ENCODE results near the gene URAD.

URAD gene

GRCh38 chr13:27980280-27980998, 8.1 kb downstream of the URAD start:
- DNase-seq (ENCODE audit: low spot score), result no peak
- no peak for TF ChIP-seq CTCF (IDR thresholded peaks at IDR 0.05)
- Histone ChIP-seq H3K27ac (no peak overlapping the region), H3K4me3 (peak overlapping the region; percentile 29)

GRCh38 chr13:27979765-27980279, 8.7 kb downstream of the URAD start:
- DNase-seq (ENCODE audit: low spot score), result no peak
- peak overlapping the region; percentile 29 for H3K4me3 ChIP-seq
- H3K27ac ChIP-seq, result no peak overlapping the region
- no peak for TF ChIP-seq CTCF (IDR thresholded peaks at IDR 0.05)

- Histone ChIP-seq H3K4me3 (peak overlapping the region; percentile 29), H3K27ac (no peak overlapping the region)
- TF ChIP-seq CTCF (IDR thresholded peaks at IDR 0.05), result no peak
- no peak for DNase-seq (ENCODE audit: low spot score)
Observed at GRCh38 chr13:27979001-27979643, 9.4 kb downstream of the URAD start.

DNA sequence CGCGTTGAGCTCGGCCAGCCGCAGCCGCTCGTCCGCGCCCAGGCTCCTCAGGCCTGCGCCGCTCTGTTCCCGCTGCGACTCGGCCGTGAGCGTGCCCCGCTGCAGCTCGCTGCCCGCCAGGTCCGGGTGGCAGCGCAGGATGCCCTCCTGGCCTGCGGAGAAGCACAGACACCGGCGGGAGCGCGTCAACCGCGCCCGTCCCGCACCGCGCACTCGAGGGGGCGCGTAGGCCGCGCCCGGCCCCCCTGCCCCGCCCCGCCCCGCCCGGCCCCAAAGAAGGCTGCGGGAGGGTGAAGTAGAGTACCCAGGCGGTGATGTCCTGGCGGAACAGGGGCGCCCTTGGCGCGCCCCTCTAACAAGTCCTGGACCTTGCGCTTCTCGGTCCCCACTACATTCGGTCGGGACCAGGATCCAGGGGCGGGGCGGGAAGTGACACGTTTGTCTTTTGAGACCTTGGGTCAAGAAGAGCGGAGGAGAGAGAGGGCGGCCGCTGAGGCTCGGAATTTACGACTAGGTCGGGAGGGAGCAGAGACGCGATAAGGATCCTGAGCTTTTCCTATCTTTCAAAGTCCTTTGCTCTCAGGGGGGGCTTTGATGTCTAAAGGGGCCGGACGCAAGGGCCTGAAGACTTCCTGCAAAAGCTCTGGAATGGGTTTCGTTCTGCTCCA, 10.1 kb downstream of the URAD start:
- H3K4me3 ChIP-seq, result peak overlapping the region; percentile 30

DNA sequence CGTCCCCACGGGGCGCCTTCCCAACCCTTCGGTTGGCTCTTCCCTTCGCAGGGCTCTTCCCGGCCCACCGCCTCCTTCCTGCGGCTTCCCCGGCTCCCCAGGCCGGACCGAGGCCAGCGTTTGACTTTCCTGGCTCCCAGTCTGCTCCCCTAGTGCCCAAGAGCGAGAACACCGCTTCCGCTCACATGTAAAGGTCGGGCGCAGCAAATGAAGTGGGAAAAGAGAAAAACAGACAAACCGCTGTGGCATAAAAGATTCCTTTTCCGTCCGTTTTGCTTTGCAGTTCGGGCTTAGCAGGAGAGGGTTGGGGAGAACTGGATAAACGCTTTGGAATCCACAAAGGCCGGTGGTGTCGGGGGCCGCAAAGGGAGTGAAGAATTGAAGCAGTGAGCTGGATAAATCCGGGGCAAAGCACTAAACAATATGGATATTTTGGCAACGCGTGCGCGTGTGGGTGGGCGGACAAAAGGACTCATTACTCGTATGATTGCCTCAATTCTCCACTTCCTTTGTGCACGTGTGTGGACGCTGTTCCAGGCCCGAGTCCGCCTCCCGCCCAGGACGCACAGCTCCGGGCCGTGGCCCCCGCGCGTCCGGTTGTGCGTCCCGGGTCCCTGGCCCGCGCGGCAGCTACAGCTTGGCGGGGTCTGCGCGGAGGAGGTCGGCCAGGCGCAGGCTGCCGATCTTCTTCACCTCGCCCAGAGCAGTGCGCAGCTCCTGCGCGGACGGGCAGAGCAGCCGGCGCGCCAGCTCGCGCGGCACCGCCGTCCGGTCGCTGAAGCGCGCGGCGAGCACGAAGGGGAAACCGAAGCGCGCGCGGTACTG, 10.8 kb downstream of the URAD start:
- Histone ChIP-seq H3K27ac (no peak overlapping the region), H3K4me3 (peak overlapping the region; percentile 30)
- no peak for DNase-seq (ENCODE audit: low spot score)
- TF ChIP-seq CTCF (IDR thresholded peaks at IDR 0.05), result no peak

More for the DNA sequence above, 10.1 kb downstream of the URAD start:
- no peak for TF ChIP-seq CTCF (IDR thresholded peaks at IDR 0.05)
- H3K27ac ChIP-seq, result no peak overlapping the region
- DNase-seq (ENCODE audit: low spot score), result no peak

- no peak for DNase-seq (ENCODE audit: low spot score)
- Histone ChIP-seq H3K27ac (no peak overlapping the region), H3K4me3 (no peak overlapping the region)
- no peak for TF ChIP-seq CTCF (IDR thresholded peaks at IDR 0.05)
Observed at GRCh38 chr13:27976362-27977091, 12.0 kb downstream of the URAD start.
